Stimulated activated CD4-positive, alpha-beta T cell treated with anti-CD3 and anti-CD28 coated beads, Interleukin-15, amount 100 ng/mL, for 24 hours (primary cell): ENCODE measurements around the gene CCDC148.

Experiments
- DNase-seq: peaks from one replicate; pipeline ENCODE4 v3.0.0-alpha.2; 2020

Gene CCDC148

GRCh38 chr2:158456309-158457066 is at the start of gene CCDC148, which contains the start of gene PKP4:
CCDC148 (minus strand) TSS chr2:158456753; CDS start chr2:158456439, 314 bp downstream.
PKP4 (plus strand) TSS chr2:158456952; CDS start chr2:158533185, 76,233 bp downstream.
- DNase-seq: peak; percentile 93

DNA sequence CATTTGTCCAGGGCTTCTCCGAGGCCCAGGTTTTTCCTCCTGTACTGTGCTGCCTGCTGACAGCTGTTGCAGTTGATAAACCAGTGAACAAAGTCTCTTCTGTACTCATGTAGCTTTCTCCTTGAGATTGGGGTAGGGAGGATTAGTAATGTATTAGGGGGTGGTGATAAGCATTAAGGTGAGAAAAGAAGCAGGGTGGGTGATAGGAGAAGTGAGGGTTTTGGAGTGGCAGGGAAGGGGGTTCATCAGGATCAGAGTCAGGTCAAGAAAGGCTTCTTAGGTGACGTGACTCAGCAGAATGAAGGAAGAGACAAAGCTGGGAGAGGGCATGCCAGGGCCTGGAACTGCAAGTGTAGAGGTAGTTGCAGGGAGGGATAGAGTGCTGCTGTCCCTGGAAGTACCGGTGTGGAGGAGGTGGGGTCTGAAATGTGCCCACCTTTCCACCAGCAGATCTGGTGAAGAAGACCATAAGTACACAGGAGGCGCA is 48.9 kb upstream of the CCDC148 start:
- no peak for DNase-seq

- DNase-seq: no peak
Observed at GRCh38 chr2:158504088-158504487, 47.5 kb upstream of the CCDC148 start.

- no peak for DNase-seq
Observed at GRCh38 chr2:158502974-158503373, 46.4 kb upstream of the CCDC148 start.

DNA sequence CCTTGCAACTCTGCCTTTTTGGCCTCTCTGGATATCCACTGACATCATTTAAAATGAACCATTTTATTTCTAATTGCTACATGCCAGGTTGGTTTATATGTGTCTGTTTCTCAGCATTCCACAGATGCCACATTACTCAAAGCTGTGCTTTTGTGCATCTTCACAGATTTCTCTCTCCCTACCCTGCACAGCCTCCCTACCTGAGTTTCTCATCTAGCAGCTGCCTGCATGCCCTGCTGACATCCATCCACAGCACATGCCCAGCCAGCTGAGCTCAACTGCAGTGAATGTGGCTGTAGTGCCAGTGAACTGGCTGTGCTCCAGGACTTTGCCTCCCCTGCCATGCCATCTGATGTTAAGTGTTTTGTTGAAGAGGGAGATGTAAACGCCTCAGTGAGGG is 44.7 kb upstream of the CCDC148 start:
- DNase-seq: no peak

- DNase-seq: no peak
Observed at GRCh38 chr2:158500333-158500732, 43.8 kb upstream of the CCDC148 start.

GRCh38 chr2:158499383-158499782 is 42.8 kb upstream of the CCDC148 start:
- DNase-seq: no peak

DNA sequence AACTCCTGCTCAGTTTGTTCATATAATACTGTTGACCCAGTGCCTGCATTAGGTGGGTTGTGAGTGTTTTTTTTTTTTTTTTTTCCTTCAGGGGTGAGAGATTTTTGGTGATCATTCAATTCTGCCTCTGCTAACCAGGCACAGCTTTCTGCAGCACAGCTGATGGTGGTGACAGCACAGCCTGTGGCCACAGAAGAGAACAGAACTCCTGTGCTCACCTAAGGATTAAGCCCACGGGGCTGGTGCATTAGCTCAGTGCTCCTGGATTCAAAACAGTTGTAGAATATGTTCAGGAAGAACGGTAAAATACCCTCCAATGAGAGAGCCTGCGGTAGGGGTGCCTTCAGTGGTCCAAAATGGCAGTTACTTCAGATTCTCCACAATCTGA is 42.2 kb upstream of the CCDC148 start:
- DNase-seq: no peak

- no peak for DNase-seq
Observed at GRCh38 chr2:158498043-158498748, 41.6 kb upstream of the CCDC148 start.

DNA sequence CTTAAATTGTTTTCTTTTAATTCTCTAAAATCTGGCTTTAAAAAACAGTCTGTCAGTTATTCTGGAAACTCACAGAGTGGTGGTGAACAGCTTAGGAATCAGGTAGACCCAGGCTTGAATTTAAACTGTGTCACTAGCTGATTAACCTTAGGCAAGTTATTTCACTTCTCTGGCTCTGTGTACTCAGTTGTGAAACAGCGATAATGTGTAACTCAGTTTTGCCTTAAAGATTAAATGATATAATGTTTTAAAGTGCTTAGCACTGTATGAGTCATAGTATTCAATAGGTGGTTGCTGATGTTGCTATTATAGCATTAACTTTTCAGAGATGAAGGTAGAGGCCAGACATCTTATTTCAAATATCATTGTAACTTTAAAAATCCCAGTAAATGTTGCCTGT is 40.9 kb upstream of the CCDC148 start:
- no peak for DNase-seq

DNA sequence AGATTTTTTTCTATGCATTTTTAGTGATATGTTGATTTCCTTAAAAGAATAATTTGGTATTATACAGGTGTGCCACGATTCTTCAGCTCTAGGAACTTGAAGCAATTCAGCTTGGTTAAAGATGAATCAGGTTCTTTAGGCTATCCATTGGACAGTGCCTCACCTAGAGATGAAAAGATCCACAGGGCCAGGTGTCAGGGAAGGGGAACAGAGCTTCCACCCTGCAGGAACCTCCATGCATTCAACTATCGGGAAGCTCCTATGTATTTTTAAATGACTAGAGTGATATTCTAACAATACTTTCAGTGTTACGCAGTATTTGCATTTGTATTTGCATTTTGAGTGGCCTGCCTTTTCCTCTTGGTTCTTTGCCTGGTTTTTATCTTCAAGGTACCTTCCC is 40.4 kb upstream of the CCDC148 start:
- no peak for DNase-seq

DNA sequence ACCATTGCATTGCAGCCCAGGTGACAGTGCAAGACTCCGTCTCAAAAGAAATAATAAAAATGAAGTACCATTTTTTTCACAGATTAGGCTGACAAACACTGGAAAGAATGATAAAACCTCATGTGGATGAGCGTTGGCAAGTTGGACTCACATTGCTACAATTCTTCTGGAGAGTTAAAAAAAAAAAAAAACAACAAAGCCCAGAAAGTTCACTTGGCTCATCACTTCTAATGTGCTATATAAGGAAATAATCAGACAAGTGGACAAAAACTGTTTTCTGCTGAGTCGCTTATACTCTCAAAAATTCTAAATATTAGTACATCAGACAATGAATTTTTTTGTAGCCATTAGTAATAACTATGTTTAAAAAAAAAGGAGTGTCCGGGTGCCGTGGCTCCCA is 38.6 kb upstream of the CCDC148 start:
- DNase-seq: no peak

DNA sequence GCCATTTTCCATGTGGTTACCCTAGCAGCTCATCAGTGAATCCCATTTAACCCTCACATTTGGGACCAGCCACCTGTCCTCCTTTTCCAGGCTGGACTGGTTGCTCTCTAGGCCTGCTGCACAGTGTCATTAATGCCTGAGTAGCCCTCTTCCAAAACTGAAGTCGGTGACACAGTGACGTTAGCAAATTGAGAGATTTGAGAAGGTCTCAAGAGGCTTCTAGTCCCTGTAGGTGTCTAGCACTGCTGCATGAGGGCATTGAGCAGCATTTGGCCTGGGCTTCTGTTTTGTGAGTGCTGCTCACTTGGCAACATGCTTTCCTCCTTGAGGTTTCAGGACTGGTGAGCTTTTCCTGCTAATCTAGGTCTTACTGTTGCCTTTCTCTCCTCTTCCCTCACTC is 36.9 kb upstream of the CCDC148 start:
- DNase-seq: no peak

DNA sequence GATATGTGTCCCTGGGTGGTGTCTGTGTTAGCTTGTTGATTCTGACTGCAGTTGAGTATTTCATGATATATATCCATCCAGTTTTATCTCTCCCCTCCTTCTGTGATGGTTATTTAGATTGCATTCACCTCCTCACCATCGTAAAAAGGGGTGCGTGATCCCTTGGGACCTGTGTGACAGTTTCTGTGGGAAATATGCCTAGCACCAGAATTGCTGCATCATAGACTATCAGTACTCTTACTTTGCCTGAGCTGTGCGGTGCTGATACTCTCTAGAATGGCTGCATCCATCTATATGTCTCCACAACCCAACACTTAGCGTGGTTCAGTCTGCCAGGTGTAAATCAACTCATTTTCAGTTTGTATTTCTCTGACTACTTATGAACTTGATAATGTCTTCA is 34.5 kb upstream of the CCDC148 start:
- DNase-seq: no peak

GRCh38 chr2:158489366-158490112 is 33.0 kb upstream of the CCDC148 start:
- DNase-seq: no peak

DNA sequence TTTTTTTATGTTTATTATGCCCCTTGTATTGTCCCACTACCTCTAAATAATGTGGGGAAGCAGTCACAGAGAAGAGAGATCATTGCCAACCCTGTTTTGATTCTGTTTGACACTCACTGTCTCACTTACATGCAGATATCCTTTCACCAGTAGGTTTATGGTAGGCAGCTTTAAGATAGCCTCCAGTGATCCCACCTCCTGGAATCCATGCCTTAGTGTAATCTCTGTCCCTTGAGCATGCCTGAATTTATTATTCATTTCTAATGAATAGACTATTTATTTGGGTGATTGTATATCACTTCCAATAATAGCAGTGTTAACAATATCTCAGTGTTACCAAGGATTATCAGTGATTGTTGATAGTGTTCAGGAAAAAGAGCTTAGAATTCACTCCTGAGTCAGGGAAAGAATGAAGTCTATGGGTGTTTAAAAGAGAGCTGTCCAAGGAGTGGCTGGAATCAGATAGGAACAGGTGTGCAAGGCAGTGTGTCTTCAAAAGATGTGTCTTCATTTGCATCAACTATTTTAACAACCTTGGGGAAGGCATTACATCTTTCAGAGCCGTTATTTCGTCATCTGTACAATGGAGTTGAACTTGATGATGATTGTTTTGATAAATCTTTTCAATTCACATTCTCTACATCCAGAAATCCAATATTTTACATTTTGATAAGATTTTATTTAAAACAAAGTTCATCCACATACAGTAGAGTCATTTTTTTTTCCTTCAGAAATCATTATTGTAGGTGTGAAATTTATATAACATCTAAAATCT is 32.1 kb upstream of the CCDC148 start:
- DNase-seq: no peak

GRCh38 chr2:158487419-158487818 is 30.9 kb upstream of the CCDC148 start:
- no peak for DNase-seq

GRCh38 chr2:158486970-158487325 is 30.4 kb upstream of the CCDC148 start:
- no peak for DNase-seq

GRCh38 chr2:158486150-158486969 is 29.8 kb upstream of the CCDC148 start:
- DNase-seq: no peak

- no peak for DNase-seq
Observed at GRCh38 chr2:158484892-158485556, 28.5 kb upstream of the CCDC148 start.

DNA sequence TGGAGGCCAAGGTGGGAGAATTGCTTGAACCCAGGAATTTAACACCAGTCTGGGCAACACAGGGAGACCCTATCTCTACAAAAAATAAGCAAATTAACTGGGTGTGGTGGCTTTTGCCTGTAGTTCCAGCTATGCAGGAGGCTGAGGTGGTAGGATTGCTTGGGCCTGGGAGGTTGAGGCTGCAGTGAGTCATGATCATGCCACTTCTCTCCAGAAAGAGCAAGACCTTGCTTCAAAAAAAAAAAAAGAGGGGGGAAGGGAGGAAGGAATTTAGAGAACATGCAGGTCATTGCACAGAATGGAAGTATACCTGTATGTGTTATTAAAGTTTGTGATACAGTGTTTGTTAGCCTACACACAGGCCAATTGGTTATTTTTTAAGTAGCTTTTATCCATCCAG is 26.0 kb upstream of the CCDC148 start:
- DNase-seq: no peak
